SK-N-SH (cell line): ENCODE results near the gene CEACAM8. TPM values are rescaled to one million over a fixed set of nuclear protein-coding genes. Genes with fewer than 3 reads are reported as not detected.

Experiments
- CTCF ChIA-PET: fragments of 300-600, 350-600 bp; formaldehyde crosslinking; extraction: SDS; loops from one replicate; lab custom pipeline; 2021; lab: Yijun Ruan, JAX
- POLR2A ChIA-PET: fragments of 350-600 bp; sonication (Branson Sonifier 250); formaldehyde crosslinking; extraction: SDS; loops from one replicate; lab custom pipeline; 2020; ENCODE audit warnings: antibody characterized with exemption, inconsistent platforms; lab: Yijun Ruan, JAX
- DNase-seq: peaks from one replicate; pipeline ENCODE4 v3.0.0; 2012
- H2AFZ ChIP-seq: fragments of 200-600 bp; sonication (generic); 2 replicates; pipeline ENCODE4 v1.8.1; 2016; ENCODE audit warnings: antibody characterized with exemption, mild to moderate bottlenecking, low read depth
- H3F3A ChIP-seq: fragments of 200-600 bp; sonication (generic); replicated peaks from 2 replicates; pipeline ENCODE3; 2016; ENCODE audit warnings: antibody characterized with exemption, mild to moderate bottlenecking; ENCODE audit not compliant: insufficient read depth
- H3K27ac ChIP-seq, 2 experiments: fragments of 200-500 bp in 1 of 2; fragments of 200-600 bp in 1 of 2; sonication (Bioruptor generic) in 1 of 2; sonication (generic), shearing (Covaris generic) in 1 of 2; 2 replicates each; pipeline versions ENCODE4 v1.5.1 to v1.6.1; 2014 to 2016; ENCODE audit warnings: low read depth in 2 of 2, inconsistent platforms in 1 of 2, low read length in 1 of 2, mild to moderate bottlenecking in 1 of 2, mixed read lengths in 1 of 2
- H3K27me3 ChIP-seq: fragments of 200-600 bp; sonication (generic), shearing (Covaris generic); 2 replicates; pipeline ENCODE4 v1.6.1; 2016; ENCODE audit warnings: mixed run types; ENCODE audit not compliant: insufficient read depth
- H3K36me3 ChIP-seq, 2 experiments: fragments of 200-500 bp in 1 of 2; fragments of 200-600 bp in 1 of 2; sonication (Bioruptor generic) in 1 of 2; sonication (generic) in 1 of 2; replicated peaks in 1 of 2; 2 replicates each; pipeline versions ENCODE3 to v1.5.1; 2014 to 2016; ENCODE audit warnings: low read length in 1 of 2, mild to moderate bottlenecking in 1 of 2; ENCODE audit not compliant: insufficient read depth in 2 of 2, control insufficient read depth in 1 of 2
- H3K4me1 ChIP-seq, 2 experiments: fragments of 200-500 bp in 1 of 2; fragments of 200-600 bp in 1 of 2; sonication (Bioruptor generic) in 1 of 2; sonication (generic), shearing (Covaris generic) in 1 of 2; 2 replicates each; pipeline versions ENCODE4 v1.5.1 to v1.6.1; 2014 to 2016; ENCODE audit warnings: low read depth in 1 of 2, low read length in 1 of 2, mixed run types in 1 of 2; ENCODE audit not compliant: insufficient read depth in 2 of 2, control insufficient read depth in 1 of 2
- H3K4me2 ChIP-seq: fragments of 200-600 bp; sonication (generic), shearing (Covaris generic); 2 replicates; pipeline ENCODE4 v1.6.1; 2017; ENCODE audit warnings: mixed run types
- H3K4me3 ChIP-seq, 2 experiments: fragments of 200-500 bp in 1 of 2; fragments of 200-600 bp in 1 of 2; sonication (Bioruptor generic) in 1 of 2; sonication (generic), shearing (Covaris generic) in 1 of 2; 2 replicates each; pipeline versions ENCODE4 v1.5.1 to v1.8.1; 2014 to 2016; ENCODE audit warnings: low read depth in 2 of 2, inconsistent platforms in 1 of 2, low read length in 1 of 2, mild to moderate bottlenecking in 1 of 2, mixed read lengths in 1 of 2, moderate library complexity in 1 of 2
- H3K79me2 ChIP-seq: fragments of 200-600 bp; sonication (generic); 2 replicates; pipeline ENCODE4 v1.8.1; 2017; ENCODE audit warnings: mild to moderate bottlenecking; ENCODE audit not compliant: insufficient read depth
- H3K9ac ChIP-seq: fragments of 200-600 bp; sonication (generic); 2 replicates; pipeline ENCODE4 v1.6.1; 2017; ENCODE audit warnings: mixed run types
- H3K9me2 ChIP-seq: fragments of 200-600 bp; sonication (generic); 2 replicates; pipeline ENCODE4 v1.6.1; 2017; ENCODE audit warnings: mixed run types
- H3K9me3 ChIP-seq: fragments of 200-600 bp; sonication (generic); 2 replicates; pipeline ENCODE4 v1.6.1; 2017; ENCODE audit warnings: mixed run types, mild to moderate bottlenecking, moderate library complexity
- H4K20me1 ChIP-seq: fragments of 200-600 bp; sonication (generic); 2 replicates; pipeline ENCODE4 v1.6.1; 2017; ENCODE audit warnings: mild to moderate bottlenecking, mixed run types; ENCODE audit not compliant: insufficient read depth
- CHD2 ChIP-seq: fragments of 150-350 bp; IDR thresholded peaks from 2 replicates; pipeline ENCODE4 v1.6.1; 2018; ENCODE audit warnings: low read length; ENCODE audit not compliant: partially characterized antibody
- ELF1 ChIP-seq: IDR thresholded peaks from 2 replicates; pipeline ENCODE4 v1.4.0; 2012
- EZH2phosphoT487 ChIP-seq: fragments of 200-600 bp; sonication (generic); IDR thresholded peaks from 2 replicates; pipeline ENCODE4 v1.6.1; 2017; ENCODE audit warnings: low read depth, mixed run types, mild to moderate bottlenecking, antibody characterized with exemption, moderate library complexity, borderline replicate concordance
- FOXJ3 ChIP-seq: sonication (generic); formaldehyde crosslinking; IDR thresholded peaks from 2 replicates; pipeline ENCODE4 v1.5.1; 2020; ENCODE audit warnings: mild to moderate bottlenecking, missing genetic modification reagents
- GABPA ChIP-seq: IDR thresholded peaks from 2 replicates; pipeline ENCODE4 v1.4.0; 2012; ENCODE audit warnings: low read depth, mild to moderate bottlenecking
- IRF3 ChIP-seq: fragments of 150-350 bp; IDR thresholded peaks from 2 replicates; pipeline ENCODE4 v1.6.1; 2016; ENCODE audit warnings: mild to moderate bottlenecking, low read depth, low read length
- JUND ChIP-seq: IDR thresholded peaks from 2 replicates; pipeline ENCODE4 v1.4.0; 2012
- NRF1 ChIP-seq: IDR thresholded peaks from 2 replicates; pipeline ENCODE4 v1.6.1; 2012; ENCODE audit warnings: low read depth, mild to moderate bottlenecking, low read length
- PBX3 ChIP-seq: IDR thresholded peaks from 2 replicates; pipeline ENCODE4; 2012
- POLR2AphosphoS5 ChIP-seq: IDR thresholded peaks from 2 replicates; pipeline ENCODE4 v1.6.1; 2012; ENCODE audit warnings: low read depth, low read length
- RCOR1 ChIP-seq: fragments of 150-350 bp; IDR thresholded peaks from 2 replicates; pipeline ENCODE4 v1.6.1; 2017; ENCODE audit warnings: antibody characterized with exemption, low read length
- REST ChIP-seq: IDR thresholded peaks from 2 replicates; pipeline ENCODE4 v1.6.1; 2012; ENCODE audit warnings: mild to moderate bottlenecking, low read depth, low read length, moderate library complexity
- RFX5 ChIP-seq: IDR thresholded peaks from 2 replicates; pipeline ENCODE4 v1.6.1; 2012; ENCODE audit warnings: mild to moderate bottlenecking, improper control_type of control experiment, low read length
- RXRA ChIP-seq: IDR thresholded peaks from 2 replicates; pipeline ENCODE4 v1.4.0; 2012; ENCODE audit warnings: low read depth, mild to moderate bottlenecking, borderline replicate concordance
- TEAD4 ChIP-seq: IDR thresholded peaks from 2 replicates; pipeline ENCODE4 v1.4.0; 2012; ENCODE audit warnings: mild to moderate bottlenecking, borderline replicate concordance; ENCODE audit not compliant: insufficient read depth
- WGBS: methylation state at CpG from one replicate; pipeline ENCODE4 v1.1.6; 2017; ENCODE audit warnings: low lambda C conversion rate; 5-methylcytosine and 5-hydroxymethylcytosine counted together
- polyA plus RNA-seq, 3 experiments: library from polyadenylated mRNA; depleted of rRNA; stranded (reverse); fragments of >200 nt; gene quantifications; 2 replicates each; pipeline ENCODE4 v1.2.3, GENCODE V29; 2012
- TF ChIP-seq, protein P1 (sequence below): fragments of 200-600 bp; sonication (generic); IDR thresholded peaks from 2 replicates; pipeline ENCODE4 v1.6.1; 2017; ENCODE audit warnings: antibody characterized with exemption, mild to moderate bottlenecking, moderate library complexity
- TF ChIP-seq, protein P2 (sequence below): fragments of 150-350 bp; IDR thresholded peaks from 2 replicates; pipeline ENCODE4 v1.6.1; 2017; ENCODE audit warnings: antibody characterized with exemption, low read length, low read depth, borderline replicate concordance
- TF ChIP-seq, protein P3 (sequence below): IDR thresholded peaks from 2 replicates; pipeline ENCODE4 v1.4.0; 2012; ENCODE audit warnings: low read depth
- TF ChIP-seq, protein P4 (sequence below): IDR thresholded peaks from 2 replicates; pipeline ENCODE4 v1.4.0; 2012; ENCODE audit warnings: low read depth, borderline replicate concordance

CEACAM8 gene
- polyA plus RNA-seq, 1 of the 3 experiments (the other 2 are of a cell fraction), result not detected

DNA sequence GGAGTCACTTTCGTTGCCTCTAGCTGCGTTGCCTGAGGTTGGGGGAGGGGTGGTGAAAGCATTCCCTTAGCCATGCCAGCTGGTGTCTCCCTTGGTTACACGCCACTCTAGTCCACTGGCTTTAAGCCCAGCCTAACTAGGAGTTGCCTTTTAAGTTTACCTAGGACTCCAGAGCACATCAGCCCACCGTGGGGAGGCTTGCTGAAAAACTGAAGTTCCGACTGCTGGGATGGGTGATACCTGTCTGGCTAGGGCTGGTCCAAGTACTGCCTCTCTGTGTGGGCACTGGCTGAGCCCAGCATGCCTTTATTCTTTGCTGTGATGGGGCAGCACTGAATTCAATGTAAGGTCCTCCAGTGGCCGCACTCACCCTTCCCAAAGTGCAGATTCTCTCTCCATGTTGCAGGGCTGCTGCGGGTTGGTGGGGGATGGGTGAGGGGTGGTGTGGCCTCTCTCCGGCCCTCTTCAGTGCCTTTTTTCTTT is 54.6 kb downstream of the CEACAM8 start:
- H3F3A ChIP-seq, result no peaks in the 10 kb centered on the region
- no peaks in the 10 kb centered on the region for H3K4me1 ChIP-seq
- no peak overlapping the region for H2AFZ ChIP-seq
- H3K4me2 ChIP-seq, result no peak overlapping the region
- no peaks in the 10 kb centered on the region for H4K20me1 ChIP-seq
- TF ChIP-seq IRF3, result no peak
- no peak for TF ChIP-seq EZH2phosphoT487
- no peak for TF ChIP-seq POLR2AphosphoS5
- no peak for TF ChIP-seq PBX3
- TF ChIP-seq, protein P1, sequence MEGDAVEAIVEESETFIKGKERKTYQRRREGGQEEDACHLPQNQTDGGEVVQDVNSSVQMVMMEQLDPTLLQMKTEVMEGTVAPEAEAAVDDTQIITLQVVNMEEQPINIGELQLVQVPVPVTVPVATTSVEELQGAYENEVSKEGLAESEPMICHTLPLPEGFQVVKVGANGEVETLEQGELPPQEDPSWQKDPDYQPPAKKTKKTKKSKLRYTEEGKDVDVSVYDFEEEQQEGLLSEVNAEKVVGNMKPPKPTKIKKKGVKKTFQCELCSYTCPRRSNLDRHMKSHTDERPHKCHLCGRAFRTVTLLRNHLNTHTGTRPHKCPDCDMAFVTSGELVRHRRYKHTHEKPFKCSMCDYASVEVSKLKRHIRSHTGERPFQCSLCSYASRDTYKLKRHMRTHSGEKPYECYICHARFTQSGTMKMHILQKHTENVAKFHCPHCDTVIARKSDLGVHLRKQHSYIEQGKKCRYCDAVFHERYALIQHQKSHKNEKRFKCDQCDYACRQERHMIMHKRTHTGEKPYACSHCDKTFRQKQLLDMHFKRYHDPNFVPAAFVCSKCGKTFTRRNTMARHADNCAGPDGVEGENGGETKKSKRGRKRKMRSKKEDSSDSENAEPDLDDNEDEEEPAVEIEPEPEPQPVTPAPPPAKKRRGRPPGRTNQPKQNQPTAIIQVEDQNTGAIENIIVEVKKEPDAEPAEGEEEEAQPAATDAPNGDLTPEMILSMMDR, result no peak
- TF ChIP-seq CHD2, result no peak
- TF ChIP-seq ELF1, result no peak
- TF ChIP-seq, protein P2, sequence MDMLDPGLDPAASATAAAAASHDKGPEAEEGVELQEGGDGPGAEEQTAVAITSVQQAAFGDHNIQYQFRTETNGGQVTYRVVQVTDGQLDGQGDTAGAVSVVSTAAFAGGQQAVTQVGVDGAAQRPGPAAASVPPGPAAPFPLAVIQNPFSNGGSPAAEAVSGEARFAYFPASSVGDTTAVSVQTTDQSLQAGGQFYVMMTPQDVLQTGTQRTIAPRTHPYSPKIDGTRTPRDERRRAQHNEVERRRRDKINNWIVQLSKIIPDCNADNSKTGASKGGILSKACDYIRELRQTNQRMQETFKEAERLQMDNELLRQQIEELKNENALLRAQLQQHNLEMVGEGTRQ, result no peak
- no peak for TF ChIP-seq REST
- no peak for TF ChIP-seq RXRA
- TF ChIP-seq, protein P3, sequence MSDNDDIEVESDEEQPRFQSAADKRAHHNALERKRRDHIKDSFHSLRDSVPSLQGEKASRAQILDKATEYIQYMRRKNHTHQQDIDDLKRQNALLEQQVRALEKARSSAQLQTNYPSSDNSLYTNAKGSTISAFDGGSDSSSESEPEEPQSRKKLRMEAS, result no peak
- no peak for TF ChIP-seq JUND
- TF ChIP-seq NRF1, result no peak
- TF ChIP-seq, protein P4, sequence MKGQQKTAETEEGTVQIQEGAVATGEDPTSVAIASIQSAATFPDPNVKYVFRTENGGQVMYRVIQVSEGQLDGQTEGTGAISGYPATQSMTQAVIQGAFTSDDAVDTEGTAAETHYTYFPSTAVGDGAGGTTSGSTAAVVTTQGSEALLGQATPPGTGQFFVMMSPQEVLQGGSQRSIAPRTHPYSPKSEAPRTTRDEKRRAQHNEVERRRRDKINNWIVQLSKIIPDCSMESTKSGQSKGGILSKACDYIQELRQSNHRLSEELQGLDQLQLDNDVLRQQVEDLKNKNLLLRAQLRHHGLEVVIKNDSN, result no peak
- no peak for TF ChIP-seq GABPA
- no peak for TF ChIP-seq TEAD4
- no peak for TF ChIP-seq RCOR1
- no peak for TF ChIP-seq RFX5
- no peak for TF ChIP-seq FOXJ3
- no peak overlapping the region for H3K4me3 ChIP-seq
- H3K9me2 ChIP-seq, result no peaks in the 10 kb centered on the region
- CTCF ChIA-PET, result interaction anchor here (1.7 to 3.6 kb wide), 2 partner anchors 11 to 101 kb away, joined by 5 to 15 read pairs; partner anchors contain the start of gene CEACAM1
- H3K9ac ChIP-seq, result no peak overlapping the region
- no peak for DNase-seq
- H3K36me3 ChIP-seq, result no peaks in the 10 kb centered on the region
- H3K79me2 ChIP-seq, result no peaks in the 10 kb centered on the region
- H3K27me3 ChIP-seq, result peaks cover 5% of the 10 kb centered on the region; the same call in 1 of the 2 replicates
- POLR2A ChIA-PET, result no interaction called here
- 62% methylated on average over 8 of the region's 8 CpGs for WGBS
- no peaks in the 10 kb centered on the region for H3K9me3 ChIP-seq
- no peak overlapping the region for H3K27ac ChIP-seq
